Adipose tissue (tissue), 3 donors: ENCODE data around the gene TMEM94. TPM values are rescaled to one million over a fixed set of nuclear protein-coding genes. Genes with fewer than 3 reads are reported as not detected.

Experiments
- H3K27ac ChIP-seq: one replicate; pipeline ENCODE4 v1.5.1; 2013; ENCODE audit warnings: low read depth, low read length
- WGBS, 3 donors: extraction: QIAGEN DNeasy Blood & Tissue Kit; methylation state at CpG; one replicate each; pipeline ENCODE4 v1.1.7; 2013; 5-methylcytosine and 5-hydroxymethylcytosine counted together
- polyA plus RNA-seq, 3 donors: library from polyadenylated mRNA; stranded (reverse); fragments of 200-250 nt; gene quantifications; one replicate each; pipeline ENCODE4 v1.2.3, GENCODE V29; 2013
- donor health status: healthy with polysubstance abuse.
- donor health status: Bipolar disorder and iron deficiency.
- donor health status: healthy.

The TMEM94 gene
- polyA plus RNA-seq, 3 donors = 26.3 to 63.5 (median 47.1) TPM

DNA sequence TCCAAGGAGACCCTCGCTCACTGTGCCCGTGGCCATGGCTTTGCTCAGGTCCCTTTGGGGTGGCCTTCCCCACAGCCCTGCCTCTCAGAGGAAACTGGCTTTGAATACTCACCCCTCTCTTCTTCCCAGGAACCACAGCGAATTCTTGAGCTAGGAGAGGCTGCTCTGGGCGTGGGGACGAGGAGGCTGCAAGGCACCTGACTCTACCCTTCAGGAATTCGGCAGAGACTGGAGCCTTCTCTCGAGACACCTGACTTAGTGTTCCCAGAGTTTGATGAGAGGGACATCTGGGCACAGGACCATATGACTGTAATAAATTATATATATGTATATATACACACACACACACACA lies 75.3 kb downstream of the TMEM94 start:
- no peak overlapping the region for H3K27ac ChIP-seq
- WGBS, 3 donors = 53 to 91% (median 84%) methylated on average over 7 of the region's 7 CpGs

DNA sequence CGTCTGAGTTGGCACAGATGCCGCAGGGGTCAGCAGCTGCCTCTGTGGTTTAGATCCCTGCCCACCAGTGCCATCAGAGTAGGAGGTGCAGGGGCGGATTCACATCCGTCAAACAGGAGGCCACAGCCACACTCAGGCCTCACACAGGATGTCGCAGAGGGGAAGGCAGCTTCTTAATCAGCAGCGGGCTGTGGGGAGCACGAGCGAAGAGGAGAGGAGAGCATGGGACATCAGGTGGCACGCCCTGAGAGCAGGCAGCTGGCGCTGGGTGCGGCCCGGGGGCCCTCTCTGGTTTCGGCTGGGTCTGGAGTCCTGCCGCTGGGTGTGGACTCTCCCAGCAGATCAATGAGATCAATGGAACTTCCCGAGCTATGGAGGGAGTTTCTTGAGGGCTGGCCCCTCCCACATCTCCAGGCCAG lies 78.7 kb downstream of the TMEM94 start:
- no peak overlapping the region for H3K27ac ChIP-seq
- WGBS, 3 donors = 57 to 60% (median 59%) methylated on average over 15 of the region's 15 CpGs

DNA sequence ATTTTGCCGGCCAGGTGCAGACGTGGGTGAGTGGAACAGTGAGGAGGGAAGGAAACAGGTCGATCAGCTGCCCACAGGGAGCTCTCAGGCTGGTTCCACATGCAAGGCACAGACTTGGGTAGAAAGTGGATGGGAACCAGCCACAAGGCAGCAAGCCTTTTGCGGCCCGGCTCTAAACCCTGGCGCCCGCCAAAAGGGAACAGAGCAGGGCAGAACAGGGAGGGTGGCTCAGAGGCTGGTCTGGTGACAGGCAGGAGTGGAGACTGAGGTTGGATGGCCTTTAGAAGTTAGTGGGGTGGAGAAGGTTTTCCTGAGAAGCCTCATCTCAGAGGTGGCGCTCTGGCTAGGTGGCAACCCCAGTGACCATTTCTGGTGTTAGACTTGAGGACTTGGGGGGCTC lies 79.4 kb downstream of the TMEM94 start:
- no peak overlapping the region for H3K27ac ChIP-seq
- 81 to 94% (median 90%) methylated on average over 8 of the region's 8 CpGs for WGBS, 3 donors

DNA sequence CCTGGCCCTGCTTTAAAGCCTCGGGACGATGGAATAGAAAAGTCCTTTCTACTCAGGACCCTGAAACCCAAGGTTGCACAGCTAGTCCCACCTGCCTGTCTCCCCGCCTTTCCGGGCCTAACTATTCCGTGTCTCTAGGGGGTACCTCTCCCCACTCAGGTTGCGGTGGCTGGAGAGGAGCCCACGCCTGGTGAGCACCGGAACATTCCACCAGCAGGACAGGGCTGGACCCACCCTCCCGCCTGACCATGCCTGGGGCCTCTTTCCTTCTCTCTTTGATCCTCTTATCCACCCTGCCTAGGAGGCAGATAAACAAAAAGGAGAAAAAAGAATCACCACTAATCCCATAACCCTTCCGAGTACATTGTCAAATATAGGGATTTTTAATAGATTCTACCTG lies 79.9 kb downstream of the TMEM94 start:
- WGBS, 3 donors = 77 to 85% (median 81%) methylated on average over 10 of the region's 10 CpGs
- no peak overlapping the region for H3K27ac ChIP-seq

DNA sequence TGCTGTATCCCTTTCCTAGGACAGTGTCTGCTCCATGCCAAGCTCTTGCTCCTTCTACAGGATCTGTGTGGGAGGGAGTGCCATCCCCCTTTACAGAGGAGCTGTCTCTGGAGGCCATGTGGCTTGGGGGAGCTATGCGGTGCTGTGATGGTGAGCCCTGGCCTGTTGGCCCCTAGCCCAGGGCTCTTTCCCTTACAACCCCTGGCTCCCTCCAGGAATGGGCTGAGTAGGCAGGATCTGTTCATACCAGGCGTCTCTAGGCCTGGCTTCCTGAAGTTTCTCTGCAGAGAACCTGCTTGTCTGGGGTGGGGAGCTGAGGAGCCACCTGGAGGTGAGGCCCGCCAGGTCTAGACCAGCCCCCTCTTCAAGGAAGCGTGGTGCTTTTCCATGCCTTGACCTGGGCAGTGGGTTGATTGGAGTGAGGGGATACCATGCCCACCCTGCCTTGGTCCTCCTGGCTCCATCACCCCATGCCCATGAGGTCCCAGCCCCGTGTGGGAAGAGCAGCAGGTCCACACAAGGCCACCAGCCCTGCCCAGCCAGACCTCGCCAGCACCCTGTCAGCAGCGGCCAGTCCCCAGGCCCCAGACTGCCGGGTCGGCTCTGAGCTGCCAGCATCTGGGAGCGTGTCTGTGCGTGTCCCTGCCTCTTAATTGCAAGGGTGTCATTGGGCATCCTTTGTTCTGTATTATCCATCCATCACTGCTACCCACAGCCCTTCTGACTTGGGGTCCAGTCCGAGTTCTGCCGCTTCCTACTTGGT lies 83.7 kb downstream of the TMEM94 start:
- 54 to 90% (median 88%) methylated on average over 13 of the region's 13 CpGs for WGBS, 3 donors
- H3K27ac ChIP-seq = no peak overlapping the region

DNA sequence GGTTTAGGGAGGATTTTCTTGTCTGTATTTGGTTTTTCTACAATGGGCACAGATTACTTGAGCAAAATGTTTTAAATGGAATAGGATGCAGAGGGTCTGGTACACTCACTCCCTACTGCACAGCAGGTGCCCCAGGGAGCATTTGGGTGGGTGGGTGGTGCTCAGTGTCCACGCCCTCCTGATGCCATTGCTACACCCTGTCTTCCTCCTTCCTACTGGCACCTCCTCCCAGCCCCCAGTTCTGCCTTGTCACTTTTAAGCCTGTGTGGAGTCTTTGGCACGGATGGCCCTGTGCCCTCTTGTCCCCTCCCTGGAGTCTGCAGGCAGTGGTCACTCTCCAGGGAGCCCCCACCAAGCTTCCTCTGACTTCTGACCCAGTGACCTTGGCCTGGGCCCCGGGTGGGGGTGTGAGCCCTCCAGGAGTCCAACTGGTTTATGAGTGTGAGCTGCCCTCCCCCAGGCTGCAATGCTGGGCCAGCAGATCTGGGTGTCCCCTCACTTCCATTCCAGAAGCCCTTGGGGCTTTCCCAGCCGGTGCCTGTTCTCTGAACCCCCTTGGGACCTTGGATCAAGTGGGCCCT lies 84.6 kb downstream of the TMEM94 start:
- H3K27ac ChIP-seq = no peak overlapping the region
- 54 to 61% (median 56%) methylated on average over 4 of the region's 4 CpGs for WGBS, 3 donors

DNA sequence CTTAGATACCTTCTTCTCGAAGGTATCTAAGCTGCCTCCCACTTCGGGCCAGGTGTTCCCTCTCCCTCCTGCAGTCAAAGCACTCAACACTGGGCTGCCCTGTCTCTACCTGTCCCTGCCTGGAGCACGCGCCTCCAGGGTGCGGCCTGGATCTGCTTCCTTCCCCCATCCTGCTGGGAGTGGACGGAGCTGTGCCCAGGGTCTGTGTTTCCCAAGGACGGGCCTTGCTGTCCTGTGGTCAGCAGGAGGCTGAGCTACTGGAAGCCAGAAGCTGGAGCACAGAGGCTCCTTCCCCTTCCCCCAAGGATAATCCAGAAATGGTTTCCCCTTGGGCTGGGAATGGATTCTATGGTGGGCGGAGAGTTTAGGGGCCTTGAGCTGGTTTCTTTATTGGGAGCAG lies 85.8 kb downstream of the TMEM94 start:
- 63 to 95% (median 88%) methylated on average over 8 of the region's 8 CpGs for WGBS, 3 donors
- no peak overlapping the region for H3K27ac ChIP-seq

DNA sequence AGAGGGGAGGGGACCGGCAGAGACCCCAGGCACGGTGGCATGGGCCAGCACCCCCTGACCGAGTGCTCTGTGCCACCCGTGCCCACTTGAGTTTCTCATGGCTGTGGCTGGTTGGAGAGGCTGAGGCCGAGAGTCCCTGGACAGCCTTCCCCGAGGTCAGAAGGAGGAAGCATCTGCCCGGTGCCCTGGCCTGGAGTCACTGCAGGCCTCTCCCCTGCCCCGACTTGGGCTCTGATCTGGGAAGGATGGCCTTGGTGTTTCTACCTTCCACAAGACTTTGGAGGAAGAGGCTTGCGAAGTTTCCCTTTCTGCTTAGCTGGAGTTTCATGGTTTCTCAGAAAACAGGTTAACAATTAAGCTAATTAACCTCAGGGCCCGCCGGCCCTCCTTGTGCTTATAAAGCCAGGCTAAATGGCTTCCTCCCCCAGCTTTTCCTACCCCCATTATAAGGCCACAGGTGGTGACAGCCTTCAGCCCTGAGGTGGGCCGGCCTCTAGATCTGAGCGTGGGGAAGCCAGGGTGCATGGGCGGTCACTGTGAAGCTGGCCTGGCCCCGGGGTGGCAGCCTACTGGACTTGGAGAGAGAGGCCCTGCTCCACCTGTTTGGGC lies 86.4 kb downstream of the TMEM94 start:
- no peak overlapping the region for H3K27ac ChIP-seq

DNA sequence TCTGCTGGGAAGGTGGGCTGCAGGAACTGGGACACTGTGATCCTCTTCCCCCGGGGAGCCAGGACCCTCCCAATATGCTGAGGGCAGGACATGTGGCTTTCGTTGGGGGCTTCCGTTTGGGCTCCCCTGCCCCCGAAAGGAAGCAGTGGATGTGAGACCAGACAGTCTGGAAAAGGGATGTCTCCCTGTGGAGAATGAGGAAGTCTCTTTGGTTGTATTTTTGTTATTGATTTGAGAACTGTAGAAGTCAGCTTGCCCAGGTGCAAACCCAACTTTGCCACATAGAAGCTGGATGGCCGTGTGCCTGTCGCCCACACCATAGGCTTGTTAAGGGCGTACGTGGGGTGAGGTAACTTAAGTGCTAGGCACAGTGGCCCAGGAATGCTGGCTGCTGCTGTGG lies 87.8 kb downstream of the TMEM94 start:
- H3K27ac ChIP-seq = no peak overlapping the region
- WGBS, 3 donors = 70 to 78% (median 73%) methylated on average over 8 of the region's 8 CpGs

More for the DNA sequence above, 86.4 kb downstream of the TMEM94 start:
- 56 to 88% (median 82%) methylated on average over 15 of the region's 15 CpGs for WGBS, 3 donors

DNA sequence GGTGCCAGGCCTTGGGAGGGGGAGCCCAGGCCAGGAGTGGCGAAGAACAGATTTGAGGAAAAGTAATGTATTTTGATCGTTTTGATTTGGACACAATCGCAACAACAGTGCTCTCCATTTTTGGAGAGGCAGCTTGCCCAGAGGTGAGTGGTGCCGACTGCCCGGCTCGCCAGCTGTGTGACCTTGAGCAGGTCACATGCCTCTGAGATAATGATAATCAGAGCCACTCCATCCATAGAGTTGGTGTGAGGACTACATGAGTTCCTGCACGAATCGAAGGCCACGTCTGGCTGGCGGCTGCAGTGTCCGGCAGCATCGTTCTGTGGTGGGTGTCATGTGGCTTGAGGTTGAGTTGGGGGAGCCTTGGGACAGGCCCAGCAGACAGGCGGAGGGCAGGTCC lies 89.7 kb downstream of the TMEM94 start:
- H3K27ac ChIP-seq = no peak overlapping the region
- WGBS, 3 donors = 52 to 95% (median 92%) methylated on average over 13 of the region's 13 CpGs

DNA sequence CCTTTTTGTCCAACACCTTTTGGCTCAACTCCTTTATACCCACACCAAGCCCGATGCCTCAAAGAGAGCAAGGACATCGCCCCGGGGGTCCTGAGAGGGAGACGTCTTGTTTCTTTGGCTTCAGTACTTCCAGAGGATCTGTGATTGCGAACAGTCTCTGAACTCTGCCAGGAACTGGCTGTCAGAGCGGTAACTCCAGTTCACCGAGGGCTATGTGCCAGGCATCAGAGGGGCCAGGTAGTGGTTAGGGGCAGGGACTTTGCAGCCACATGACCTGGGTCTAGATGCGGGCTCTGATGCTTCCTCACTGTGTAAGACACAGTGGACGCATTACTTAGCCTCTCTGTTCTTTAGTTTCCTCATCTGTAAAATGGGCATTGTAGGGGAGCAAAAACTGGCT lies 90.7 kb downstream of the TMEM94 start:
- WGBS, 3 donors = 59 to 94% (median 87%) methylated on average over 9 of the region's 9 CpGs
- no peak overlapping the region for H3K27ac ChIP-seq

DNA sequence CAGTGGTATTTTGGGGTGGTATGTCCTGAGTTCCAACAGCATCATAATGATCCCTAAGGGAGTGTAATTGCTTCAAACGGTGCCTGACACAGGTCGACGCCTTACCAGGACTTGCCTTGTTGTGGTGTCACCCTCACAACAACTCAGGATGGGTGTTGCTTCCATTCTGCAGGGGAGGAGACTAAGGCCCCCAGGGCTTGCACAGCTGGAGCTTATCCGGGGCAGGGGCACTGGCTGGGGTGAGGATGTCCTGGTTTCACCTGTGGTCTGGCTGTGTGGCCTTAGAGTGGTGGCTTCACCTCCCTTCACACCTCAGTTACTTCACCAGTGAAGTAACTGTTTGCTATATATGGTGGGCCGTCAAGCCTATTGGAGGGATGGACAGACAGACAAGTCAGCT lies 92.4 kb downstream of the TMEM94 start:
- 64 to 85% (median 84%) methylated on average over 5 of the region's 5 CpGs for WGBS, 3 donors
- no peak overlapping the region for H3K27ac ChIP-seq

Other genes with a start within 250 kb of the TMEM94 start
- gene GGA3, start 195.0 kb upstream of the TMEM94 start, polyA plus RNA-seq = 10 to 100 TPM; 16.3 to 28.2 (median 22.0) TPM
- 10 to 100 TPM; 28.9 to 82.7 (median 51.6) TPM for gene MRPS7, start 194.8 kb upstream of the TMEM94 start, polyA plus RNA-seq
- 10 to 100 TPM; 18.0 to 21.6 (median 19.0) TPM for gene MIF4GD, start 185.4 kb upstream of the TMEM94 start, polyA plus RNA-seq
- 10 to 100 TPM in 2 of 3 donors, 1 to 10 TPM in 1; 8.1 to 13.8 (median 12.4) TPM for gene SLC25A19, start 167.2 kb upstream of the TMEM94 start, polyA plus RNA-seq
- 10 to 100 TPM; 23.7 to 73.0 (median 58.6) TPM for gene GRB2, start 51.0 kb upstream of the TMEM94 start, polyA plus RNA-seq
- gene CASKIN2, start 58.9 kb downstream of the TMEM94 start, polyA plus RNA-seq = 10 to 100 TPM in 2 of 3 donors, 1 to 10 TPM in 1; 6.6 to 42.1 (median 39.6) TPM
- gene TSEN54, start 59.9 kb downstream of the TMEM94 start, polyA plus RNA-seq = 10 to 100 TPM; 20.1 to 22.7 (median 22.3) TPM
- gene LLGL2, start 69.1 kb downstream of the TMEM94 start, polyA plus RNA-seq = 10 to 100 TPM; 11.8 to 93.4 (median 20.3) TPM
- 100 to 1,000 TPM in 1 of 3 donors, 10 to 100 TPM in 2; 33.4 to 309 (median 70.4) TPM for gene MYO15B, start 131.2 kb downstream of the TMEM94 start, polyA plus RNA-seq
- 1 to 10 TPM in 2 of 3 donors, under 1 TPM in 1; 0.67 to 1.5 (median 1.4) TPM for gene SMIM5, start 176.8 kb downstream of the TMEM94 start, polyA plus RNA-seq
- gene RECQL5, start 210.5 kb downstream of the TMEM94 start, polyA plus RNA-seq = 10 to 100 TPM; 11.1 to 18.6 (median 17.5) TPM
- 10 to 100 TPM; 41.9 to 83.0 (median 77.7) TPM for gene SAP30BP, start 210.7 kb downstream of the TMEM94 start, polyA plus RNA-seq